HepG2 (cell line): Measurements from ENCODE around the gene FAM53B. TPM values are rescaled to one million over a fixed set of nuclear protein-coding genes. Genes with fewer than 3 reads are reported as not detected.

Experiments
- ATAC-seq: fragments of 200-7000 bp; cut with Tn5 transposase; 3 replicates; pipeline ENCODE4 v1.9.1; 2020; ENCODE audit warnings: mild to moderate bottlenecking, moderate library complexity
- BruUV-seq: library from RNA; stranded (reverse); fragments of 400-500 nt; replicated peaks from 2 replicates; lab custom pipeline; 2021; lab: Mats Ljungman, UMichigan
- CTCF ChIA-PET: fragments of 300-600 bp; formaldehyde crosslinking; extraction: SDS; loops from one replicate; lab custom pipeline; 2021; ENCODE audit warnings: low total read pairs, inconsistent platforms, low intra/inter-chr PET ratio; lab: Yijun Ruan, JAX
- POLR2A ChIA-PET: fragments of 350-600 bp; sonication (Branson Sonifier 250); formaldehyde crosslinking; loops from one replicate; lab custom pipeline; 2020; ENCODE audit warnings: antibody characterized with exemption, inconsistent platforms; lab: Yijun Ruan, JAX
- DNase-seq: peaks from one replicate; pipeline ENCODE4 v3.0.0-alpha.2; 2015; ENCODE audit warnings: low spot score
- FAIRE-seq: peaks from 3 replicates; lab custom pipeline; 2011; peaks lifted over from hg19 to GRCh38; lab: Jason Lieb, UNC
- H2AFZ ChIP-seq: one replicate; pipeline ENCODE4 v1.6.1; 2011; ENCODE audit warnings: low read length, inconsistent platforms
- H3K27ac ChIP-seq: fragments of 300-600 bp; 3 replicates; pipeline ENCODE4 v1.8.0; 2011; ENCODE audit warnings: mixed run types, mild to moderate bottlenecking, mixed read lengths, low read length, inconsistent platforms; ENCODE audit not compliant: insufficient read depth; ENCODE audit errors: extremely low read length
- H3K27me3 ChIP-seq, 2 experiments: fragments of 200-600 bp in 1 of 2; 2 replicates in 1 of 2; 3 replicates in 1 of 2; pipeline versions ENCODE4 v1.6.0 to v1.8.0; 2011; ENCODE audit warnings: low read length in 2 of 2, mild to moderate bottlenecking in 2 of 2, moderate library complexity in 2 of 2, inconsistent platforms in 1 of 2; ENCODE audit not compliant: insufficient read depth in 2 of 2, control insufficient read depth in 1 of 2
- H3K36me3 ChIP-seq, 2 experiments: fragments of 200-600 bp in 1 of 2; replicated peaks in 1 of 2; 2 replicates in 1 of 2; 3 replicates in 1 of 2; pipeline versions ENCODE4 v1.5.1 to v1.8.0; 2011; ENCODE audit warnings: low read length in 2 of 2, inconsistent platforms in 1 of 2; ENCODE audit not compliant: insufficient read depth in 2 of 2, control insufficient read depth in 1 of 2
- H3K4me1 ChIP-seq: 2 replicates; pipeline ENCODE4 v1.5.1; 2012; ENCODE audit warnings: low read length, inconsistent platforms; ENCODE audit not compliant: insufficient read depth
- H3K4me2 ChIP-seq: 2 replicates; pipeline ENCODE4 v1.6.0; 2011; ENCODE audit warnings: low read depth, low read length, inconsistent platforms
- H3K4me3 ChIP-seq, 3 experiments: fragments of 200-600 bp in 1 of 3; sonication (generic), shearing (Covaris generic) in 1 of 3; replicated peaks in 1 of 3; 2 replicates each; pipeline ENCODE4 v1.5.1; 2011 to 2016; ENCODE audit warnings: low read length in 3 of 3, inconsistent platforms in 2 of 3, low read depth in 2 of 3, mild to moderate bottlenecking in 2 of 3, control low read depth in 1 of 3, mixed read lengths in 1 of 3; ENCODE audit not compliant: insufficient read depth in 1 of 3
- H3K79me2 ChIP-seq: one replicate; pipeline ENCODE4 v1.6.1; 2011; ENCODE audit warnings: low read length, inconsistent platforms; ENCODE audit not compliant: insufficient read depth
- H3K9ac ChIP-seq: 2 replicates; pipeline ENCODE4 v1.6.0; 2011; ENCODE audit warnings: mild to moderate bottlenecking, low read depth, low read length, inconsistent platforms; ENCODE audit not compliant: insufficient read depth
- H3K9me3 ChIP-seq: 2 replicates; pipeline ENCODE4 v1.5.1; 2012; ENCODE audit warnings: mild to moderate bottlenecking, low read length
- H4K20me1 ChIP-seq: 2 replicates; pipeline ENCODE4 v1.6.0; 2011; ENCODE audit warnings: inconsistent platforms, mild to moderate bottlenecking, low read length, moderate library complexity; ENCODE audit not compliant: insufficient read depth
- AKAP8 ChIP-seq: sonication (generic); formaldehyde crosslinking; IDR thresholded peaks from 2 replicates; pipeline ENCODE4 v1.5.1; 2020; ENCODE audit warnings: mild to moderate bottlenecking, missing genetic modification reagents
- ATF4 ChIP-seq, 2 experiments: fragments of 450-650 bp in 1 of 2; sonication (generic) in 1 of 2; formaldehyde crosslinking; IDR thresholded peaks; 2 replicates each; pipeline versions ENCODE4 v1.5.0 to v1.8.0; 2020 to 2022; ENCODE audit warnings: mild to moderate bottlenecking in 1 of 2, missing genetic modification reagents in 1 of 2
- FOXC1 ChIP-seq: sonication (generic); formaldehyde crosslinking; IDR thresholded peaks from 2 replicates; pipeline ENCODE4 v1.8.0; 2022; ENCODE audit warnings: mild to moderate bottlenecking, missing genetic modification reagents, borderline replicate concordance
- MLLT10 ChIP-seq: sonication (generic); formaldehyde crosslinking; IDR thresholded peaks from 2 replicates; pipeline ENCODE4 v1.4.0; 2020; ENCODE audit warnings: missing genetic modification reagents
- MXD1 ChIP-seq: sonication (generic); formaldehyde crosslinking; IDR thresholded peaks from 2 replicates; pipeline ENCODE4 v1.4.0; 2020; ENCODE audit warnings: mild to moderate bottlenecking, missing genetic modification reagents
- PAX8 ChIP-seq: sonication (generic); formaldehyde crosslinking; IDR thresholded peaks from 2 replicates; pipeline ENCODE4 v1.8.0; 2022; ENCODE audit warnings: mild to moderate bottlenecking, missing genetic modification reagents, borderline replicate concordance
- PAXIP1 ChIP-seq: sonication (generic); formaldehyde crosslinking; conservative IDR thresholded peaks from 2 replicates; pipeline ENCODE4 v1.4.0; 2020; ENCODE audit warnings: mild to moderate bottlenecking, missing genetic modification reagents, moderate library complexity
- SALL1 ChIP-seq: sonication (generic); formaldehyde crosslinking; IDR thresholded peaks from 2 replicates; pipeline ENCODE4 v1.8.0; 2022; ENCODE audit warnings: mild to moderate bottlenecking, missing genetic modification reagents
- ZNF3 ChIP-seq: IDR thresholded peaks from 2 replicates; pipeline ENCODE4 v1.7.0; 2017; ENCODE audit warnings: inconsistent platforms
- ZNF34 ChIP-seq: sonication (generic); formaldehyde crosslinking; IDR thresholded peaks from 2 replicates; pipeline ENCODE4 v1.4.0; 2020; ENCODE audit warnings: mild to moderate bottlenecking, missing genetic modification reagents, borderline replicate concordance
- ZNF367 ChIP-seq: sonication (generic); formaldehyde crosslinking; IDR thresholded peaks from 2 replicates; pipeline ENCODE4 v1.4.0; 2020; ENCODE audit warnings: missing genetic modification reagents, borderline replicate concordance
- ZNF496 ChIP-seq: sonication (generic); formaldehyde crosslinking; IDR thresholded peaks from 2 replicates; pipeline ENCODE4 v1.8.1; 2023; ENCODE audit warnings: mild to moderate bottlenecking, moderate library complexity, missing genetic modification reagents; ENCODE audit not compliant: insufficient replicate concordance
- ZNF563 ChIP-seq: sonication (generic); formaldehyde crosslinking; IDR thresholded peaks from 2 replicates; pipeline ENCODE4 v1.8.0; 2022; ENCODE audit warnings: mild to moderate bottlenecking, moderate library complexity, missing genetic modification reagents
- ZNF619 ChIP-seq: sonication (generic); formaldehyde crosslinking; IDR thresholded peaks from 2 replicates; pipeline ENCODE4 v1.4.0; 2020; ENCODE audit warnings: mild to moderate bottlenecking, missing genetic modification reagents
- WGBS: methylation state at CpG from one replicate; pipeline ENCODE4 v1.1.6; 2017; ENCODE audit warnings: low lambda C conversion rate; 5-methylcytosine and 5-hydroxymethylcytosine counted together
- in situ Hi-C: cut with HindIII; loops from 2 replicates; pipeline ENCODE4 v1.10.0; 2017; ENCODE audit warnings: low pct_unique_long_range_greater_than_20kb; ENCODE audit not compliant: extremely low pct_ligation_motif_present
- intact Hi-C: fragments of 100-400 bp; cut with micrococcal nuclease; formaldehyde crosslinking; loops from one replicate; pipeline ENCODE4 v1.10.0; 2022; ENCODE audit not compliant: unreplicated experiment
- polyA plus RNA-seq, 8 experiments: library from polyadenylated mRNA; depleted of rRNA in 3 of 8; stranded (reverse) in 7 of 8; unstranded in 1 of 8; fragments of >200 nt; fragmentation: Illumina TruSeq in 4 of 8; extraction: Trizol in 4 of 8; gene quantifications; 2 replicates each; pipeline versions ENCODE4 v1.2.1 to v1.2.3, GENCODE V29; 2011 to 2016; ENCODE audit warnings: low read depth in 4 of 8, missing spikeins in 1 of 8, mixed read lengths in 1 of 8; ENCODE audit not compliant: insufficient read depth in 1 of 8
- total RNA-seq, 5 experiments: library from RNA; depleted of rRNA; stranded (reverse); fragments of >200 nt; fragmentation: Illumina TruSeq; extraction: Trizol; gene quantifications; 2 replicates each; pipeline ENCODE4 v1.2.3, GENCODE V29; 2016; ENCODE audit warnings: low read depth in 1 of 5
- TF ChIP-seq, protein P1 (sequence below): sonication (generic); formaldehyde crosslinking; IDR thresholded peaks from 2 replicates; pipeline ENCODE4 v1.4.0; 2020; ENCODE audit warnings: missing genetic modification reagents

FAM53B gene
- total and polyA plus RNA-seq, 2 of the 13 experiments (the other 11 are each of a cell fraction or from before 2014, with no cell fraction given), result 6.4 to 19.3 TPM

DNA sequence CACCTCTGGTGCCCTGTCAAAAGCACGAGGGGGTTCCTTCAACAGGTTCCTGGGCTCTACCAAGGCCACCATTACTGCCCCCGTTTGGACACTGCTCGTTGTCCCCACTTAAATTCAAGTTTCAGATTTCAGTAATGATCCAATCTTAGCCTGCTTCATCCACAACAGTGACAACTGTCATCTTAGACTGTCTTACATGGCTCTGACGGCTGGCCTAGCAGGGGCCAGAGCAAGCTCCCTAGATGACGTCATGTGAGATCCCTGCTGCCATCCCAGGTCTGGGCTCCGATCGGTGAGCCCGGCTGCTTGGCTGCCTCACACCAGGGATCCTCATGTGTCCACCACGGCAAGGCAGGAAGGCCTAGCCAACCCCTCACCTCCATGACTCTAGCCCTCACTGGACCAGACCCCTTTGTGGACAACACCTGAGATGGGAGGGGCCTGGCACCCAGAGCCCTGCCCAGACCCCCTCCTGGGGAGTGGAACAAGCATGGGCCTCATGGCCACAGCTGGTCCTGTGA, 82.5 kb downstream of the FAM53B start:
- H3K36me3 ChIP-seq, result peaks cover 9 to 13% of the 10 kb centered on the region in 2 experiments; a peak in 4 of 5 replicates
- H3K79me2 ChIP-seq, result no peaks in the 10 kb centered on the region
- in situ Hi-C loops (no loop called here), intact Hi-C loops (no loop called here)
- H3K9me3 ChIP-seq, result no peaks in the 10 kb centered on the region
- no TSS peak for BruUV-seq
- no peaks in the 10 kb centered on the region; the same call in 1 of the 2 replicates for H4K20me1 ChIP-seq
- WGBS, result 86% methylated on average over 5 of the region's 9 CpGs
- FAIRE-seq, result no peak
- no peak overlapping the region for H3K4me2 ChIP-seq
- no peak overlapping the region for H3K4me3 ChIP-seq
- ATAC-seq, result no peak
- DNase-seq, result no peak
- POLR2A ChIA-PET, result no interaction called here
- no peak overlapping the region for H2AFZ ChIP-seq
- no peaks in the 10 kb centered on the region for H3K27me3 ChIP-seq
- H3K9ac ChIP-seq, result no peak overlapping the region
- H3K4me1 ChIP-seq, result no peaks in the 10 kb centered on the region
- no peak overlapping the region for H3K27ac ChIP-seq
- CTCF ChIA-PET, result no interaction called here
- TF ChIP-seq AKAP8, result no peak
- no peak for TF ChIP-seq ATF4 (CRISPR knock-in tag; IDR thresholded peaks at IDR 0.05)
- TF ChIP-seq MXD1, result no peak
- TF ChIP-seq ZNF496 (CRISPR knock-in tag), result no peak
- no peak for TF ChIP-seq ZNF563 (CRISPR knock-in tag)
- no peak for TF ChIP-seq ZNF619 (CRISPR knock-in tag)
- TF ChIP-seq ZNF367, result no peak
- TF ChIP-seq MLLT10 (CRISPR knock-in tag), result no peak
- TF ChIP-seq PAX8 (CRISPR knock-in tag), result no peak
- no peak for TF ChIP-seq PAXIP1
- TF ChIP-seq SALL1, result no peak
- TF ChIP-seq, protein P1, sequence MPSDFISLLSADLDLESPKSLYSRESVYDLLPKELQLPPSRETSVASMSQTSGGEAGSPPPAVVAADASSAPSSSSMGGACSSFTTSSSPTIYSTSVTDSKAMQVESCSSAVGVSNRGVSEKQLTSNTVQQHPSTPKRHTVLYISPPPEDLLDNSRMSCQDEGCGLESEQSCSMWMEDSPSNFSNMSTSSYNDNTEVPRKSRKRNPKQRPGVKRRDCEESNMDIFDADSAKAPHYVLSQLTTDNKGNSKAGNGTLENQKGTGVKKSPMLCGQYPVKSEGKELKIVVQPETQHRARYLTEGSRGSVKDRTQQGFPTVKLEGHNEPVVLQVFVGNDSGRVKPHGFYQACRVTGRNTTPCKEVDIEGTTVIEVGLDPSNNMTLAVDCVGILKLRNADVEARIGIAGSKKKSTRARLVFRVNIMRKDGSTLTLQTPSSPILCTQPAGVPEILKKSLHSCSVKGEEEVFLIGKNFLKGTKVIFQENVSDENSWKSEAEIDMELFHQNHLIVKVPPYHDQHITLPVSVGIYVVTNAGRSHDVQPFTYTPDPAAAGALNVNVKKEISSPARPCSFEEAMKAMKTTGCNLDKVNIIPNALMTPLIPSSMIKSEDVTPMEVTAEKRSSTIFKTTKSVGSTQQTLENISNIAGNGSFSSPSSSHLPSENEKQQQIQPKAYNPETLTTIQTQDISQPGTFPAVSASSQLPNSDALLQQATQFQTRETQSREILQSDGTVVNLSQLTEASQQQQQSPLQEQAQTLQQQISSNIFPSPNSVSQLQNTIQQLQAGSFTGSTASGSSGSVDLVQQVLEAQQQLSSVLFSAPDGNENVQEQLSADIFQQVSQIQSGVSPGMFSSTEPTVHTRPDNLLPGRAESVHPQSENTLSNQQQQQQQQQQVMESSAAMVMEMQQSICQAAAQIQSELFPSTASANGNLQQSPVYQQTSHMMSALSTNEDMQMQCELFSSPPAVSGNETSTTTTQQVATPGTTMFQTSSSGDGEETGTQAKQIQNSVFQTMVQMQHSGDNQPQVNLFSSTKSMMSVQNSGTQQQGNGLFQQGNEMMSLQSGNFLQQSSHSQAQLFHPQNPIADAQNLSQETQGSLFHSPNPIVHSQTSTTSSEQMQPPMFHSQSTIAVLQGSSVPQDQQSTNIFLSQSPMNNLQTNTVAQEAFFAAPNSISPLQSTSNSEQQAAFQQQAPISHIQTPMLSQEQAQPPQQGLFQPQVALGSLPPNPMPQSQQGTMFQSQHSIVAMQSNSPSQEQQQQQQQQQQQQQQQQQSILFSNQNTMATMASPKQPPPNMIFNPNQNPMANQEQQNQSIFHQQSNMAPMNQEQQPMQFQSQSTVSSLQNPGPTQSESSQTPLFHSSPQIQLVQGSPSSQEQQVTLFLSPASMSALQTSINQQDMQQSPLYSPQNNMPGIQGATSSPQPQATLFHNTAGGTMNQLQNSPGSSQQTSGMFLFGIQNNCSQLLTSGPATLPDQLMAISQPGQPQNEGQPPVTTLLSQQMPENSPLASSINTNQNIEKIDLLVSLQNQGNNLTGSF (CRISPR knock-in tag), result no peak
- no peak for TF ChIP-seq FOXC1 (CRISPR knock-in tag)
- TF ChIP-seq ZNF3 (CRISPR knock-in tag), result no peak
- TF ChIP-seq ZNF34 (CRISPR knock-in tag), result no peak
